HepG2 (cell line): ENCODE measurements around the gene BACH2. TPM values are rescaled to one million over a fixed set of nuclear protein-coding genes. Genes with fewer than 3 reads are reported as not detected.

Experiments used
- ATAC-seq: fragments of 200-7000 bp; cut with Tn5 transposase; 3 replicates; pipeline ENCODE4 v1.9.1; 2020; ENCODE audit warnings: mild to moderate bottlenecking, moderate library complexity
- BruUV-seq: library from RNA; stranded (reverse); fragments of 400-500 nt; replicated peaks from 2 replicates; lab custom pipeline; 2021; lab: Mats Ljungman, UMichigan
- CTCF ChIA-PET: fragments of 300-600 bp; formaldehyde crosslinking; extraction: SDS; loops from one replicate; lab custom pipeline; 2021; ENCODE audit warnings: low total read pairs, inconsistent platforms, low intra/inter-chr PET ratio; lab: Yijun Ruan, JAX
- POLR2A ChIA-PET: fragments of 350-600 bp; sonication (Branson Sonifier 250); formaldehyde crosslinking; loops from one replicate; lab custom pipeline; 2020; ENCODE audit warnings: antibody characterized with exemption, inconsistent platforms; lab: Yijun Ruan, JAX
- DNase-seq: peaks from one replicate; pipeline ENCODE4 v3.0.0-alpha.2; 2015; ENCODE audit warnings: low spot score
- FAIRE-seq: peaks from 3 replicates; lab custom pipeline; 2011; peaks lifted over from hg19 to GRCh38; lab: Jason Lieb, UNC
- H2AFZ ChIP-seq: one replicate; pipeline ENCODE4 v1.6.1; 2011; ENCODE audit warnings: low read length, inconsistent platforms
- H3K27ac ChIP-seq: fragments of 300-600 bp; 3 replicates; pipeline ENCODE4 v1.8.0; 2011; ENCODE audit warnings: mixed run types, mild to moderate bottlenecking, mixed read lengths, low read length, inconsistent platforms; ENCODE audit not compliant: insufficient read depth; ENCODE audit errors: extremely low read length
- H3K27me3 ChIP-seq, 2 experiments: fragments of 200-600 bp in 1 of 2; 2 replicates in 1 of 2; 3 replicates in 1 of 2; pipeline versions ENCODE4 v1.6.0 to v1.8.0; 2011; ENCODE audit warnings: low read length in 2 of 2, mild to moderate bottlenecking in 2 of 2, moderate library complexity in 2 of 2, inconsistent platforms in 1 of 2; ENCODE audit not compliant: insufficient read depth in 2 of 2, control insufficient read depth in 1 of 2
- H3K36me3 ChIP-seq, 2 experiments: fragments of 200-600 bp in 1 of 2; replicated peaks in 1 of 2; 2 replicates in 1 of 2; 3 replicates in 1 of 2; pipeline versions ENCODE4 v1.5.1 to v1.8.0; 2011; ENCODE audit warnings: low read length in 2 of 2, inconsistent platforms in 1 of 2; ENCODE audit not compliant: insufficient read depth in 2 of 2, control insufficient read depth in 1 of 2
- H3K4me1 ChIP-seq: 2 replicates; pipeline ENCODE4 v1.5.1; 2012; ENCODE audit warnings: low read length, inconsistent platforms; ENCODE audit not compliant: insufficient read depth
- H3K4me2 ChIP-seq: 2 replicates; pipeline ENCODE4 v1.6.0; 2011; ENCODE audit warnings: low read depth, low read length, inconsistent platforms
- H3K4me3 ChIP-seq, 3 experiments: fragments of 200-600 bp in 1 of 3; sonication (generic), shearing (Covaris generic) in 1 of 3; replicated peaks in 1 of 3; 2 replicates each; pipeline ENCODE4 v1.5.1; 2011 to 2016; ENCODE audit warnings: low read length in 3 of 3, inconsistent platforms in 2 of 3, low read depth in 2 of 3, mild to moderate bottlenecking in 2 of 3, control low read depth in 1 of 3, mixed read lengths in 1 of 3; ENCODE audit not compliant: insufficient read depth in 1 of 3
- H3K79me2 ChIP-seq: one replicate; pipeline ENCODE4 v1.6.1; 2011; ENCODE audit warnings: low read length, inconsistent platforms; ENCODE audit not compliant: insufficient read depth
- H3K9ac ChIP-seq: 2 replicates; pipeline ENCODE4 v1.6.0; 2011; ENCODE audit warnings: mild to moderate bottlenecking, low read depth, low read length, inconsistent platforms; ENCODE audit not compliant: insufficient read depth
- H3K9me3 ChIP-seq: 2 replicates; pipeline ENCODE4 v1.5.1; 2012; ENCODE audit warnings: mild to moderate bottlenecking, low read length
- H4K20me1 ChIP-seq: 2 replicates; pipeline ENCODE4 v1.6.0; 2011; ENCODE audit warnings: inconsistent platforms, mild to moderate bottlenecking, low read length, moderate library complexity; ENCODE audit not compliant: insufficient read depth
- CBX1 ChIP-seq: IDR thresholded peaks from one replicate; pipeline ENCODE4 v1.6.1; 2016; ENCODE audit warnings: antibody characterized with exemption, low read depth
- CEBPZ ChIP-seq: IDR thresholded peaks from 2 replicates; pipeline ENCODE4 v1.6.1; 2012; ENCODE audit warnings: low read length, improper control_type of control experiment
- HNF1A ChIP-seq, 2 experiments: sonication (generic) in 1 of 2; formaldehyde crosslinking in 1 of 2; IDR thresholded peaks; 2 replicates each; pipeline versions ENCODE4 v1.4.0 to v1.6.1; 2016 to 2020; ENCODE audit warnings: borderline replicate concordance in 1 of 2, low read depth in 1 of 2, mild to moderate bottlenecking in 1 of 2, missing genetic modification reagents in 1 of 2
- IRF2 ChIP-seq: IDR thresholded peaks from 2 replicates; pipeline ENCODE4 v1.6.1; 2018; ENCODE audit warnings: missing genetic modification reagents, missing compliant biosample characterization
- KLF16 ChIP-seq, 2 experiments: sonication (generic) in 1 of 2; formaldehyde crosslinking in 1 of 2; IDR thresholded peaks; 2 replicates each; pipeline versions ENCODE4 v1.6.1 to v1.8.0; 2016 to 2023; ENCODE audit warnings: missing genetic modification reagents in 2 of 2, missing compliant biosample characterization in 1 of 2
- TCF7 ChIP-seq: sonication (generic); IDR thresholded peaks from 2 replicates; pipeline ENCODE4 v1.6.1; 2016; ENCODE audit warnings: antibody characterized with exemption, low read depth
- ZNF230 ChIP-seq: sonication (generic); formaldehyde crosslinking; IDR thresholded peaks from 2 replicates; pipeline ENCODE4 v1.4.0; 2020; ENCODE audit warnings: mild to moderate bottlenecking, missing genetic modification reagents
- ZNF24 ChIP-seq: fragments of 450-650 bp; IDR thresholded peaks from 2 replicates; pipeline ENCODE4 v1.6.1; 2017; ENCODE audit warnings: antibody characterized with exemption, mild to moderate bottlenecking
- ZNF468 ChIP-seq: sonication (generic); formaldehyde crosslinking; IDR thresholded peaks from 2 replicates; pipeline ENCODE4 v1.8.0; 2022; ENCODE audit warnings: mild to moderate bottlenecking, moderate library complexity, missing genetic modification reagents
- ZNF660 ChIP-seq: sonication (generic); formaldehyde crosslinking; IDR thresholded peaks from 2 replicates; pipeline ENCODE4 v1.5.1; 2020; ENCODE audit warnings: mild to moderate bottlenecking, low read depth, missing genetic modification reagents, borderline replicate concordance
- WGBS: methylation state at CpG from one replicate; pipeline ENCODE4 v1.1.6; 2017; ENCODE audit warnings: low lambda C conversion rate; 5-methylcytosine and 5-hydroxymethylcytosine counted together
- in situ Hi-C: cut with HindIII; loops from 2 replicates; pipeline ENCODE4 v1.10.0; 2017; ENCODE audit warnings: low pct_unique_long_range_greater_than_20kb; ENCODE audit not compliant: extremely low pct_ligation_motif_present
- intact Hi-C: fragments of 100-400 bp; cut with micrococcal nuclease; formaldehyde crosslinking; loops from one replicate; pipeline ENCODE4 v1.10.0; 2022; ENCODE audit not compliant: unreplicated experiment
- polyA plus RNA-seq, 8 experiments: library from polyadenylated mRNA; depleted of rRNA in 3 of 8; stranded (reverse) in 7 of 8; unstranded in 1 of 8; fragments of >200 nt; fragmentation: Illumina TruSeq in 4 of 8; extraction: Trizol in 4 of 8; gene quantifications; 2 replicates each; pipeline versions ENCODE4 v1.2.1 to v1.2.3, GENCODE V29; 2011 to 2016; ENCODE audit warnings: low read depth in 4 of 8, missing spikeins in 1 of 8, mixed read lengths in 1 of 8; ENCODE audit not compliant: insufficient read depth in 1 of 8
- total RNA-seq, 5 experiments: library from RNA; depleted of rRNA; stranded (reverse); fragments of >200 nt; fragmentation: Illumina TruSeq; extraction: Trizol; gene quantifications; 2 replicates each; pipeline ENCODE4 v1.2.3, GENCODE V29; 2016; ENCODE audit warnings: low read depth in 1 of 5
- TF ChIP-seq, protein P1 (sequence below), 2 experiments: IDR thresholded peaks; 2 replicates each; pipeline ENCODE4 v1.6.1; 2011 to 2012; ENCODE audit warnings: low read length in 2 of 2, borderline replicate concordance in 1 of 2, low read depth in 1 of 2, mild to moderate bottlenecking in 1 of 2, moderate library complexity in 1 of 2

The BACH2 gene
- total and polyA plus RNA-seq, 2 of the 13 experiments (the other 11 are each of a cell fraction or from before 2014, with no cell fraction given), result 0.01 TPM; not detected in 1

DNA sequence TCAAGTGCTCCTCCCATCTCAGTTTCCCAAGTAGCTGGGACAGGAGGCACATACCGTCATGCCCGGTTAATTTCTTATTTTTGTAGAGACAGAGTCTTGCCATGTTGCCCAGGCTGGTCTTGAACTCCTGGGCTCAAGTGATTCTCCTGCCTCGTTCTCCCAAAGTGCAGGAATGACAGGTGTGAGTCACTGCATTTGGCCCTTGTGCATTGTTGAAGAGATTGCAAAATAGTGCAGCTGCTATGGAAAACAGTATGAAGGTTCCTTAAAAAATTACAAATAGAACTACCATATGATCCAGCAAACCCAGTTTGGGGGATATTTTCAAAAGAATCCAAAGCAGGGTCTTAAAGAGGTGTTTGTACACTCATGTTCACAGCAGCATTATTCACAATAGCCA, 333.3 kb downstream of the BACH2 start:
- 26% methylated on average over 3 of the region's 3 CpGs for WGBS
- Histone ChIP-seq H3K4me2 (no peak overlapping the region), H4K20me1 (no peaks in the 10 kb centered on the region), H3K79me2 (no peaks in the 10 kb centered on the region), H3K27me3 (peaks cover 0 to 18% of the 10 kb centered on the region in 2 experiments; a peak in 3 of 5 replicates), H3K9ac (no peak overlapping the region), H3K36me3 (no peaks in the 10 kb centered on the region), H2AFZ (no peak overlapping the region), H3K9me3 (no peaks in the 10 kb centered on the region), H3K27ac (no peak overlapping the region), H3K4me1 (no peaks in the 10 kb centered on the region), H3K4me3 (no peak overlapping the region)
- intact Hi-C loops, result no loop called here
- in situ Hi-C loops, result no loop called here
- DNase-seq (no peak), ATAC-seq (no peak), FAIRE-seq (no peak)
- TF ChIP-seq CEBPZ (no peak), KLF16 (CRISPR knock-in tag; IDR thresholded peaks at IDR 0.05) (no peak), ZNF24 (no peak), ZNF660 (CRISPR knock-in tag) (no peak), CBX1 (no peak), ZNF468 (CRISPR knock-in tag) (no peak), ZNF230 (CRISPR knock-in tag) (no peak), HNF1A (IDR thresholded peaks at IDR 0.05; ENCODE audit: low read depth) (no peak), HNF1A (CRISPR knock-in tag; IDR thresholded peaks at IDR 0.05; ENCODE audit: borderline replicate concordance) (no peak), TCF7 (no peak), IRF2 (CRISPR knock-in tag) (no peak)
- TF ChIP-seq, protein P1, sequence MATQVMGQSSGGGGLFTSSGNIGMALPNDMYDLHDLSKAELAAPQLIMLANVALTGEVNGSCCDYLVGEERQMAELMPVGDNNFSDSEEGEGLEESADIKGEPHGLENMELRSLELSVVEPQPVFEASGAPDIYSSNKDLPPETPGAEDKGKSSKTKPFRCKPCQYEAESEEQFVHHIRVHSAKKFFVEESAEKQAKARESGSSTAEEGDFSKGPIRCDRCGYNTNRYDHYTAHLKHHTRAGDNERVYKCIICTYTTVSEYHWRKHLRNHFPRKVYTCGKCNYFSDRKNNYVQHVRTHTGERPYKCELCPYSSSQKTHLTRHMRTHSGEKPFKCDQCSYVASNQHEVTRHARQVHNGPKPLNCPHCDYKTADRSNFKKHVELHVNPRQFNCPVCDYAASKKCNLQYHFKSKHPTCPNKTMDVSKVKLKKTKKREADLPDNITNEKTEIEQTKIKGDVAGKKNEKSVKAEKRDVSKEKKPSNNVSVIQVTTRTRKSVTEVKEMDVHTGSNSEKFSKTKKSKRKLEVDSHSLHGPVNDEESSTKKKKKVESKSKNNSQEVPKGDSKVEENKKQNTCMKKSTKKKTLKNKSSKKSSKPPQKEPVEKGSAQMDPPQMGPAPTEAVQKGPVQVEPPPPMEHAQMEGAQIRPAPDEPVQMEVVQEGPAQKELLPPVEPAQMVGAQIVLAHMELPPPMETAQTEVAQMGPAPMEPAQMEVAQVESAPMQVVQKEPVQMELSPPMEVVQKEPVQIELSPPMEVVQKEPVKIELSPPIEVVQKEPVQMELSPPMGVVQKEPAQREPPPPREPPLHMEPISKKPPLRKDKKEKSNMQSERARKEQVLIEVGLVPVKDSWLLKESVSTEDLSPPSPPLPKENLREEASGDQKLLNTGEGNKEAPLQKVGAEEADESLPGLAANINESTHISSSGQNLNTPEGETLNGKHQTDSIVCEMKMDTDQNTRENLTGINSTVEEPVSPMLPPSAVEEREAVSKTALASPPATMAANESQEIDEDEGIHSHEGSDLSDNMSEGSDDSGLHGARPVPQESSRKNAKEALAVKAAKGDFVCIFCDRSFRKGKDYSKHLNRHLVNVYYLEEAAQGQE (IDR thresholded peaks at IDR 0.05; ENCODE audit: borderline replicate concordance in 1 of 2, low read depth in 1 of 2, low read length in 2 of 2), result no peak
- no TSS peak for BruUV-seq
- ChIA-PET CTCF (no interaction called here), POLR2A (no interaction called here)
